ENCODE measurements around the gene ZNF587.
"Not testable (repeated sequence)": the region's sequence is repeated elsewhere in the genome, so short reads cannot be mapped to it uniquely, and the experiment has no call there.

GRCh38 chr19:57838622-57839191, 11.0 kb upstream of the ZNF587 start:
- TF ChIP-seq CTCF (conservative IDR thresholded peaks at IDR 0.05; ENCODE audit: low read length); EZH2phosphoT487 (IDR thresholded peaks at IDR 0.05; ENCODE audit: borderline replicate concordance, low read depth, low read length): not testable (repeated sequence)
